Measurements from ENCODE around the gene TIGD1.
"Not testable (repeated sequence)": the region's sequence is repeated elsewhere in the genome, so short reads cannot be mapped to it uniquely, and the experiment has no call there.

TIGD1 gene

GRCh38 chr2:232550354-232551249 is at the start of gene TIGD1, which contains the start of gene EIF4E2:
Gene TIGD1, minus strand, starts transcription at chr2:232550557. Its CDS starts 675 bp downstream, at chr2:232549882.
Gene EIF4E2, plus strand, starts transcription at chr2:232550689. Its CDS starts 36 bp downstream, at chr2:232550725.
- peak; percentile 97 for DNase-seq

- DNase-seq, result no peak
These were observed 47.9 kb upstream of the TIGD1 start for GRCh38 chr2:232598293-232598692.

GRCh38 chr2:232597362-232598079 is 47.2 kb upstream of the TIGD1 start:
- DNase-seq, result no peak

- DNase-seq, result no peak
These were observed 43.6 kb upstream of the TIGD1 start for GRCh38 chr2:232593982-232594381.

- DNase-seq, result no peak
These were observed 42.5 kb upstream of the TIGD1 start for GRCh38 chr2:232592772-232593395.

- DNase-seq, result peak; percentile 75
These were observed 38.6 kb upstream of the TIGD1 start for GRCh38 chr2:232588680-232589585.

GRCh38 chr2:232588031-232588430 is 37.7 kb upstream of the TIGD1 start:
- DNase-seq, result no peak

- no peak for DNase-seq
These were observed 37.2 kb upstream of the TIGD1 start for GRCh38 chr2:232587512-232587911.

GRCh38 chr2:232586943-232587505 is 36.7 kb upstream of the TIGD1 start:
- DNase-seq, result no peak

GRCh38 chr2:232584238-232584637 is 33.9 kb upstream of the TIGD1 start:
- no peak for DNase-seq

- DNase-seq, result no peak
These were observed 31.4 kb upstream of the TIGD1 start for GRCh38 chr2:232581725-232582124.

- no peak for DNase-seq
These were observed 30.3 kb upstream of the TIGD1 start for GRCh38 chr2:232580648-232580981.

- DNase-seq, result no peak
These were observed 28.3 kb upstream of the TIGD1 start for GRCh38 chr2:232578626-232579025.

GRCh38 chr2:232577841-232578240 is 27.5 kb upstream of the TIGD1 start:
- no peak for DNase-seq

- no peak for DNase-seq
These were observed 26.6 kb upstream of the TIGD1 start for GRCh38 chr2:232576995-232577394.

GRCh38 chr2:232575404-232575746 is 25.0 kb upstream of the TIGD1 start:
- no peak for DNase-seq

GRCh38 chr2:232574674-232575403 is 24.5 kb upstream of the TIGD1 start:
- no peak for DNase-seq

GRCh38 chr2:232573771-232574435 is 23.5 kb upstream of the TIGD1 start:
- no peak for DNase-seq

GRCh38 chr2:232573042-232573441 is 22.7 kb upstream of the TIGD1 start:
- DNase-seq, result no peak

- no peak for DNase-seq
These were observed 20.7 kb upstream of the TIGD1 start for GRCh38 chr2:232571026-232571474.

- not testable (repeated sequence) for DNase-seq
These were observed 20.1 kb upstream of the TIGD1 start for GRCh38 chr2:232570481-232570880.

Measured in right forelimb (tissue), 1 donor.